NCI-H2107 treated with DMSO at 0.1 percent for 48 hours (cell line): ENCODE results near the gene C2CD2.

Experiments used
- DNase-seq: peaks from one replicate; lab custom pipeline; 2025; ENCODE audit not compliant: unreplicated experiment; lab: John Stamatoyannopoulos, UW

Gene C2CD2

GRCh38 chr21:41869771-41870170 is 84.0 kb downstream of the C2CD2 start:
- DNase-seq, result no peak

- DNase-seq, result no peak
These were observed 85.6 kb downstream of the C2CD2 start for GRCh38 chr21:41868062-41868710.

GRCh38 chr21:41867313-41867712 is 86.5 kb downstream of the C2CD2 start:
- DNase-seq, result no peak

DNA sequence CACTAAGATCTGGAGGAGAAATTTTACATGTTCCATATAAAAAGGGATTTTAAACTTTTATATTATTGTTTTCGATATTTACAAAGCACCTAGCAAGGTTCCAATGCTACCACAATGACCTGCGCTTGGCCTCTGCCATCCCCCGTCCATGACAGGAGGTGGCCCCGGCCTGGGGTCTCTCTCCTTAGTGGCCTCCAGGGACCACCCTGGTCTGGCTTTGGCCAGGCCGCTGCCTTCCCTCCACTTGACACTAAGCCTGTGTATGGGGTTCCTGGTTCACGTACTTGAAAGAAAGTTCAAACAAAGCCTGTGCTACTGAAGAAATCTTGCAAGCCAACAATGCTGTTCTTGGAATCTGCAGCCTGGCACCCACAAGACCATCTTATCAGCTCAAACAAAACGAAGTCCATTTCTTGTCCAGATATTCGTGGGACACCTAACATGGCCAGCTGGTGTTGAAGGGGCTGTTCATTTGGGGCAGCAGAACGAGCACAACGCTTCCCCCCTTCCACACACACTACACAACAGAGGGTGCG is 87.5 kb downstream of the C2CD2 start:
- no peak for DNase-seq

GRCh38 chr21:41865002-41865777 is 88.6 kb downstream of the C2CD2 start:
- DNase-seq, result no peak

GRCh38 chr21:41864311-41865001 is 89.4 kb downstream of the C2CD2 start:
- no peak for DNase-seq

DNA sequence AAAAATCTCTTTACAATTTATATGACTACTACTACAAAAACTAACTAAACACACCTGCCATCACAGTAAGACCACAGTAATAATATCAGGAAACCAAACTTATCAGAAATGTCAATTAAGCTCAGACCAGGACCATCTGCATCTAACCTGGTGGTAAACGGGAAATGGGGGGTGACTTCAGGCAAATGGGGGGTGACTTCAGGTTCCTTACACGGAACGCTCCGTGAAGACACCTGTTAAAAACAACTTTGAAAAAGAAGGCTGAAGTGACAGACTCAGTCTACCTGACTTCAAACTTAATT is 90.4 kb downstream of the C2CD2 start:
- DNase-seq, result no peak

- no peak for DNase-seq
These were observed 91.8 kb downstream of the C2CD2 start for GRCh38 chr21:41861987-41862386.

GRCh38 chr21:41861255-41861654 is 92.6 kb downstream of the C2CD2 start:
- DNase-seq, result no peak

GRCh38 chr21:41859297-41859980 is 94.4 kb downstream of the C2CD2 start:
- DNase-seq, result no peak

GRCh38 chr21:41858466-41859296 is 95.1 kb downstream of the C2CD2 start:
- no peak for DNase-seq

DNA sequence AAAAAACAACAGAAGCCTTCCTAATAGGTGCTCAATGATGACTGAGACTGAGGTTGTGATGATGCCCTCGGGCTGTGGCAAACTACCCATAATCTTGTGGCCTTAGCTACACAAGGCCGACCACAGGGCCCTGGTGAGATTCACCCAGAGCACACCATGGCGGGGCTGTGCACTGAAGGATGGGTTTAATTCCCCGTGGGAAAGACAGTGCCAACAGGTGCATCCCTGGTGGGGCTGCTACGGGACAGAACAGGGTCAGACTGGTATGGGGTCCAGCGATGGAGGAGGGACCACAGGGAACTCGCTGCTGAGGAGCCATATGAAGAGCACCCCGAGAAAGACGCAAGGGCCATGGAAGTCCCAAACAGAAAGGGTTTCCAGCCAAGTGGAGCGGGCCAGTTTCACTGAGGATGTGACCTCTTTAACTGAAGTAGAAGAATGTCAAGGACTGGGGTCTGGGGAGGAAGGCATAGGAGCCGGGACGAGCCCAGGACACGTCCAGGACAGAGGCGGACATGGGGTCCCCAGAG is 96.0 kb downstream of the C2CD2 start:
- DNase-seq, result no peak

DNA sequence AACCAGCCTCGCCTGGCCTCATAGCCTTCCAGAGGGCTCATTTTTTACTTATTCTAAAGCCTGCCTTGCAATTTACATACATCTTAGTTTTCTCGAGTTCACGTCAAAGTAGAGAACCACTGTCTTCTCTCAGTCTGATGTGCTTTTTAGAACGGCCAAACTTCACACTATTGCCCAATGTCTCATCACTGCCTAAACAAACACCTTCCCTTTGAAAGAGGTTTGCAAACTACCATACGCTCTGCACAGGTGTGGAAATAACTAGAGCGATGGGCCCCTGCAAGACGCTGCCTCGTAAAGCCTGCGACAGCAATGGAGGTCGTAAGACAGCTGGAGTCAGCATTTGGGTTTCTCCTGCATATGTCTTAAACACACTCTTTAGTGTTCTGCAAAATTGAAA is 97.2 kb downstream of the C2CD2 start:
- no peak for DNase-seq

- DNase-seq, result no peak
These were observed 99.3 kb downstream of the C2CD2 start for GRCh38 chr21:41854426-41854995.

DNA sequence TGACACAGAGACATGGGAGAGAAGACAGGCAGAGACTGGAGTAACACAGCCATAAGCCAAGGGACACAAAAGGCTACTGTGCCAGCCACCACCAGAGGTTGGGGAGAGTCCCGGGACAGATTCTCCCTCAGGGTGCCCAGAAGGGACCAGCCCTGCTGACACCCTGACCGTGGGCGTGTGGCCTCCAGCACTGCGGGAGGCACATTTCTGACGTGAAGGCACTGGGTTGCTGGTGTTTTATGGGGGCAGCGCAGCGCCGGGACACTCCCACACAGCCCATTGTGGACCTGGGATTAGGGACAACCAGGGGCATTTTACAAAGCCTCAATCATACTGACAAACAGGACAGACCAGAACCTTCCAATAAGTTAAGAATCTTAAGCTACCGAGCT is 100.9 kb downstream of the C2CD2 start:
- DNase-seq, result no peak

GRCh38 chr21:41852151-41852928 is 101.5 kb downstream of the C2CD2 start:
- no peak for DNase-seq

DNA sequence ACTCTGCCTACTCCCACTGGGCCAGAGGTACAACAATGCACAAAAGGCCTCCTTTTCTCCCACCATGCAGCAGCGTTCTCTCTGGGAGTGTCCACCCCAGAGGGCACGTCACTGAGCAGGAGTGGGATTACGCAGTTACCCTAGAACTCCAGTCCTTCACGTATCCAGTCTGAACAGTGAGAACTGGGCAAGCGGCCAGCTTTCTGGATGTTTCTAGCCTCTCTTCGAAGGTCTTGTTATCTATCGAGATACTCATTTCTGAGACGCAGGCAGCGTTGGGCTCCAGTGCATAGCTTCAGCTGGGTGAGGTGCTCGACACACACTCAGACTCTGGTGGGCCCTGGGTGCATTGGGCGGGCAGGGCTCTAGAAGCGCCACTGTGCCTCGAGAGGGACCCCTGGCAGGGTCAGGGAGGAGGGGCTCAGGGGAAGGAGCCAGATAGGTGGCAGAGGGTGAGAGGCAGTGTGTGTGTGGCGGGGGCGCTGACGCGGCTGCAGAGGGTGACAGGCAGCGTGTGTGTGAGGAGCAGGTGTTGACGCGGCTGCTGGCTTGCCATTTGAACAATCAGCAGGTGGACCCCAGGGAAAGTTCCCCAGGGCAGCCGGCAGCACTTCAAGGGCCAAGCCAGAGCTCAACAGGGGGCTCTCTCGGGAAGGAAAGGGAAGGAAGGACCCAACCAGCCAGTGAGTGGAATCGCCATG is 102.6 kb downstream of the C2CD2 start:
- peak; percentile 83 for DNase-seq

- no peak for DNase-seq
These were observed 103.7 kb downstream of the C2CD2 start for GRCh38 chr21:41850085-41850484.
